ENCODE data around the gene NR3C2.
"Not testable (repeated sequence)": the region's sequence is repeated elsewhere in the genome, so short reads cannot be mapped to it uniquely, and the experiment has no call there.

NR3C2 gene

DNA sequence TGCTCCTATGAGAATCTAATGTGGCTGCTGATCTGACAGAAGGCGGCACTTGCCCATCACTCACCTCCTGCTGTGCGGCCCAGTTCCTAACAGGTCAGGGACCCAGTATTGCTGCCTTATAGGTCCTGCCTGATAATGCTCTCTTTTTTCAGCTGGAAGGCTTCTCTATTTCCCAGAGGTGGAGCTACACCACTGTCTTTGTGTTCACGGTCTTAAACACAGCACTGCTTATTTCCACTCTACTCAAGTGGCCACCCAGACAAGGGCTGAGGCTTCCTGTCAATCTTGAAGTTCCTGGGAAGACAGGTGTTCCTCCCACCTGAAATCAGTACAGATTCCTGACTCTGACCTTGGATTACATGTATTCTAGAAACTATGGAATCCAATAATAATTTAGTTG lies 270.6 kb downstream of the NR3C2 start:
- DNase-seq (ENCODE audit: low read depth in 2 of 2, low spot score in 1 of 2) = no peak

DNA sequence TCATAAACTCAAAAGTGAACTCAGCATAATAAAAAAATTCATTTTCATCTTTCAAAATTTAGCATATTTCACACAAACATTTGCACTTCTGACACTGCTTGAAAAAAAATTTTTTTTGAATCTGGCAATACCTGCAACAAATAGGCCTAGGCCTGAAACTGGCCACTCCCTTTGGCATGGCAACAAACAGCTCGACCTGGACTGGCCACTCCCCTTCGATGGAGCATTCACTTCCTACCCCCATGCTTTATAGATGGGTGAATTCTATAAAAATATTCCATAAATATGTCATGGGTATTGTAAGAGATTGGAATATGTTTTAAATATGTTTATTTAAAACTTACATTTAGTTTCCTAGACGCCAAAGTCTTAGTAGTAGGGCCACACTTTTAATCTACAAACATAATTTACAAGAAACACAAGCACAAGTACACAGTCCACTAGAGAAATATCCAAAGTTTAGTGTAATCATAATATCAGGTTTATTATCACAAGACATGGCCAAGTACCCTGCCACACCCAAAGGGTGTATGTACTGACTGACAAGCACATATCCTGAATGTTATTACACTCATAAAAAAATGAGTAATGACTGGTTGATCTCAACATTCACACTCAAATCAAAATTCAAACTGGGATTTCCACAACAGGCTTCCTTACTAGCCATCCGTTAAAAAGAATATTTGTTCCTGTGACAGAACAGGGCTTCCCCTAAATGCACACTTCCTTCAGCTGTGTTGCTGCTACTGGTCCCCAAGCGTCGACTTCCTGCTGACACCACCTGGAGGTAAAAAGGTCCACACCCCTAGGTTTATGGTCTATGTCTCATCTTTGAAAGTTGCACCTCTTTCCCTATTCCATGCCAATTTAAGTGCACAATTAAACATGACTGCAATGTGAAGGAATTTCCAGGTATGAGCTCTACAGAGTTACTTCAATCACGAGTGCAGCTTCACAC lies 271.5 kb downstream of the NR3C2 start:
- no peak for DNase-seq (ENCODE audit: low read depth in 2 of 2, low spot score in 1 of 2)

DNA sequence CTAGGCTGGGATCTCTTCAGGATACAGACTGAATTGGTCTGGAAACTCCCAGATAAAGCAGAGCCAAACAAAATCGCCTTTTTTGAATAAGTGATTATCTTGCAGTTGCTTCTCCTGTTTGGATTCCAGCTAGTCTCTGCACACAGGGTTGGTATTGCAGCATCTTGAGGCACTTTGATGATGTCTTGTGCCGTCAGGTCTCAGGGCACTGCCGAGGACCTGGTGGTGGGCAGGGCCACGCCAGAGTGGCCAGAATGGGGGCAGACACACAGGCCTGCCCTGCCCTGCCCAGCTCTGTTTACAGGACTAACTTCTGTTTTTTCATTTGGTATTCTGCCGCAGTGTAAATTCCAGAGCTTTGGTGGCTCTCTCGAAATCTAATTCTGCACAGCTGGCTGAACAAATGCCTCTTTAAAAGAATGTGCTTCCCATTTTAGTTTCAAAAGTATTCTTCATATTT lies 276.1 kb downstream of the NR3C2 start:
- no peak for DNase-seq (ENCODE audit: low read depth in 2 of 2, low spot score in 1 of 2)

DNA sequence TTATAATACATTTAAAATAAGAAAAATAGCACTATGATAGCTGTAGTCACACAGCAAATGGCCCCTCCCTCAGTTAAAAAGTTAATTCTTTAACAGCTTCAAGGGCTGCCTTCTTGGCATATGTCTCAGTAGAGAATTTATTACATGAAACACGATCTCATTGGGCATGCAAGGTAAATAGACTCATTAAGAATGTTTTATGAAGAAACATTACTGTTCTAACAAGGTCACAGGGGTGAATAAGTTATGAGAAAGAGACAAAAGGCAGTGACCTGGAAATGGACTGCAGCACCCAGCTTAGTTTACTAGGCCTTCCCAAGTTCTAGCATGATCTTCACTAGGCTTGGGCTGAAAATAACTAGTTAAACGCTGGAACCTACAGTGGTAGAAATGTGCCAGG lies 277.7 kb downstream of the NR3C2 start:
- DNase-seq (ENCODE audit: low read depth in 2 of 2, low spot score in 1 of 2) = no peak

DNA sequence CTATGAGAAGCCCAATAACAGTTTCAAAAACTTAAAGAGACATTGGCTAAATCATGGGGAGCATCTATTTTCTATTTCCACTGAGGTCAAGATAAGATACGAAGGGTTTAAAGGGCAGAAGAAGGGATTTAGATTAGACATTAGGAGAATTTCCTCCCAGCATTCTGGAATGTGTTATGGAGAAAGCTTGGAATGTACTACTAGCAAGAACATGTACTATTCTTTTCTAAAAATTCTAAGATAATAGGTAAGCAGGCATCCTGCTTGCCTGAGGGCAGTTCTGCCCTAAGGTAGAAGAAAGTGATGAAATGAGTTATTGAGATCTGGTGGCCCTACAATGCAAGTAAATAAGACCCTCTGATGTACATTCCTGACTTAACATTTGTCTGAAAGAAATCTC lies 279.2 kb downstream of the NR3C2 start:
- no peak for DNase-seq (ENCODE audit: low read depth in 2 of 2, low spot score in 1 of 2)

DNA sequence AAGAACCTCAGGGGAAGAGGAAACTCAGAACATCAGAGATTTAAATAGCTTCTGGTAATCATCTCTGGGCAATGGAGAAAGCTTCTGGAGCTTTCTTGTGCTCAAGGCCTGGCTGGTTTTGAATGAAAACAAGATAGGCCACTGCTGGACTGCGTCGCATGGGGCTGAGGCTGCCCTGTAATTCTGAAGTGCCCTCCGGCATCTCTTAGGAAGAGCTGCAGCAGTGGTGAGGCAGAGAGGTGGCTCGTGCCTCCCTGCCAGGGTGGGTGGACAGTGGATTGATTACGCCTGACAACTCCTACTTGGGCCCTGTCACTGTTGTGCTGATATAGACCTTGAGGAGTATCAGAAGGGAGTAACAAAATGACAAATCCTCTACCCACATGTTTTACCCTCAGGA lies 279.7 kb downstream of the NR3C2 start:
- DNase-seq (ENCODE audit: low read depth in 2 of 2, low spot score in 1 of 2) = no peak

DNA sequence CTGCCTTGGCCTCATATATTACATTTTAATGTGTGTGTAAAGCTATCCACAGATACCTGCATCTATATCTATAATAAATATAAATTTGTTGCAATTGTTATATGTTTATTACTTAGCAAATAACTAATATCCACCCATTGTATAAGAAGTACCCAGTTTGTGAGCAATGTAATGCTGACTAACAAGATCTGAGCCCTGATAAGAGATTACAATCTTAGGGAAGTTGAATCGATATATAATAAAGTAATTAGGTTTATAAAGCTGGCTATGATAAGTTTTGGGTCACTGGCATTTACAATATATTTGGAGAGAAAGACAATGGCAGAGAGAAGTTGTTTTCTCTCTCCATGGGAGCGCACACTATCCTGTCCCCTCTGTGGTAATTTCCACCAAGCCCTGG lies 280.6 kb downstream of the NR3C2 start:
- no peak for DNase-seq (ENCODE audit: low read depth in 2 of 2, low spot score in 1 of 2)

DNA sequence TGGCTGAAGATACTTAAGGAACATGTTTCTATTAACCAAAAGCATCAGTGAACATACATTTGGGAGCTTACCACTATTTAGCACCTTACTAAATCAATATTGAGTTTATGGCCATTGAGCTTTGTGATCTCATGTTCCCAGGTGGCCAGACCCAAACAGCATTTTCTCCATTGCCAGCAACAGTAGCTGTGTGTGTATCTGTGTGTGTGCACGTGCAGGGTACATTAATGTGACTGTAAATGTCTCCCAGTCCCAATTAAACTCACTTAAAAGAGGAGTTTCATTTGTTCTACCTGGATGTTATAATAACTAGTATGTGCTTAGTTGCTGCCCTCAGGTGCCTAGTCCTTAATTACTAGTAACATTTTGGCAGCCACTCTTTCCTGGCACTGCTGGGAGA lies 282.4 kb downstream of the NR3C2 start:
- DNase-seq (ENCODE audit: low read depth in 2 of 2, low spot score in 1 of 2) = no peak

DNA sequence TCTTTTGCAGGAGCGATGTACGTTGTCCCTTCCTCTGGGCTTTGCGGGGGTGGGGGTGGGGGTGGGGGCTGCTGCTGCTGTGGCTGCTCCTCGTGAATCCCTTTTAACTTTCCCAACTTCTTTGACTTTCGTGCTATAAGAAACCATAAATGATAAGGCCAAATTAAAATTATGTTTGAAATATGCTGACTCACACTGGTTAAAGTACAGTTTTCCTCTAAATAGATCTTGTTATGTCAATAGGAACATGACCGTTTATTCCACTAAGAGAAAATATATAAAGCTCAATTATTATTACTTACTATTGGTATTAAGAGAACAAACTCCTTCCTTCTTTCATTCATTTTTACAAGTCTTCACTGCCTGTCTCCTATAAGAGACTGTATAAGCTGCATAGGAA lies 287.4 kb downstream of the NR3C2 start:
- DNase-seq (ENCODE audit: low read depth in 2 of 2, low spot score in 1 of 2) = no peak

DNA sequence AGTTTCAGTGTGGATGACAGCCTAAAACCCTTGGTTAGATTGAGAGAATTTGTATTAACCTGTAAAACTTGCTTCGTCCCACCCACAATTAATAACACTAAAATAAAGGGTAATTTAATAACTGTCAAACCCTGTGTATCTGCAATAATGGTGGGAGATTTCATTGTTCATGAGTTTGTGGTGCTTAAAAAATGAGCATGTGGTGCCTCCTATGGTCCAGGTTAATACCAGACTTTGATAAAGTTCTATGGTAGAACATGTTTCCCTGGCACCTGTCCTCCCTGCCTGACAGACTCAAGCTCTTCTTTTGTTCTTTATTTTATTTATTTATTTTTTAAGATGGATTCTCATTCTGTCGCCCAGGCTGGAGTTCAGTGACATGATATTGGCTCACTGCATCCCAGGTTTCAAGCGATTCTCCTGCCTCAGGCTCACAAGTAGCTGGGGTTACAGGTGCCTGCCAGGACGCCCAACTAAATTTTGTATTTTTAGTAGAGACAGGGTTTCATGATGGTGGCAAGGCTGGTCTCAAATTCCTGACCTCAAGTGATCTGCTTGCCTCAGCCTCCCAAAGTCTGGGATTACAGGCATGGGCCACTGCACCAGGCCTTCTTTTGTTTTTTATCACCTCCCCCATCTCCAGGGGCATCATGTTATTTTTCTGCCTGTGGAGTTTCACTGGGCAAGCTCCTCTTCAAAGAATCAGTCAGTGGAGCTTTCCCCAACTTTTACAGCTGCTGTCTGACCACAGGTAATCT lies 289.2 kb downstream of the NR3C2 start:
- DNase-seq (ENCODE audit: low read depth in 2 of 2, low spot score in 1 of 2) = no peak

DNA sequence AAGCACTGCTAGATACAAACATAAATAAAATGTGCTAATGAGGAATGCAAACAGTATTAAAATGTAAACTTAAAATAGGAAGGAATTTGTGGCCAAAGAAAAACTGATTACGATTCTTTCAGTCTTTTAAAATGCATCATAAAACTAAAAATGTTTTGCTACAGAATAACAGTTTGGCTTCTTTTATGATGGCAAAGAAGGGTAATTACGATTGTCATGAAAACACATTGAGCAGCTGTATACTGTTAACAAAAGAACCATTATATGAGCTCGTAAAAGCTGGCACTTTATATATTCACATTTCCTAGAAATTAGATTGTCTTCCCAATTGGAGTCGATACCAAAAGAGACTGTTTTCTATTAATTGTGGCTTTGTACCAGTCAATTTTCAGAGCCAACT lies 290.4 kb downstream of the NR3C2 start:
- no peak for DNase-seq (ENCODE audit: low read depth in 2 of 2, low spot score in 1 of 2)

DNA sequence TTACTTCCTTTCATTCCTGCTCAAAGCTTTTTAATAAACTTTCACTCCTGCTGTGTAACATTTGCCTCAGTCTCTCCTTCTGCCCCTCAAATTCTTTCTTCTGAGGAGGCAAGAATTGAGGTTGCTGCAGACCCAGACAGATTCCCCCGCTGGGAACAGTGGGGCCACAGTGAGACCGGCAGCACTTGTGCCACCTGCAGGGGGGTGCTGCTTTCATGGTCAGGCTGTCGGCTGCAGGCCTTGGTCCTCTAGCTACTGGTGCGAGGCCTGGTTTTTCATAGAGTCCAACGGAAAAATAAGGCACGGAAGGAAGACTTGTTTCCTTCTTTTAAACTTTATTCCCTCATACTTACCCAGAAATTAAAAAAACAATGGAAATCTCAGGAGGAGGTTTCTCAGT lies 296.7 kb downstream of the NR3C2 start:
- DNase-seq (ENCODE audit: low read depth in 2 of 2, low spot score in 1 of 2) = no peak

DNA sequence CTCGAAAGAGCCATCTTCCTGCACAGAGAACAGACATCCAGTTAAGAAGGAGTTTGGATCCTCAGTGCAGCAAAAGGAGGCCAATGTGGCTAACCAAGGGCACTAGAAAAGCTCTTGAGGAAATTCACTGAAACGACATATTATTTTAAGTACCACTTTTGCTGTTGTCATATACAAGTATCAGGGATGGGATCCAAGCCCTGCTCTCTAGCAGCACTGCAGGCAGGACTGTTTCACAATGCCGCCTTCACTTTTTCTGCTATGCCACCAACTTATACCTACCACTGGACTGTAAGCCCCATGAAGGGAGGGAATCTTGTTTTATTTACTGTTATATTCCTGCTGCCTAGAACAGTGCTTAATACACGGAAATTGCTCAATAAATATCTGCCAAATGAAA lies 299.0 kb downstream of the NR3C2 start:
- no peak for DNase-seq (ENCODE audit: low read depth in 2 of 2, low spot score in 1 of 2)

DNA sequence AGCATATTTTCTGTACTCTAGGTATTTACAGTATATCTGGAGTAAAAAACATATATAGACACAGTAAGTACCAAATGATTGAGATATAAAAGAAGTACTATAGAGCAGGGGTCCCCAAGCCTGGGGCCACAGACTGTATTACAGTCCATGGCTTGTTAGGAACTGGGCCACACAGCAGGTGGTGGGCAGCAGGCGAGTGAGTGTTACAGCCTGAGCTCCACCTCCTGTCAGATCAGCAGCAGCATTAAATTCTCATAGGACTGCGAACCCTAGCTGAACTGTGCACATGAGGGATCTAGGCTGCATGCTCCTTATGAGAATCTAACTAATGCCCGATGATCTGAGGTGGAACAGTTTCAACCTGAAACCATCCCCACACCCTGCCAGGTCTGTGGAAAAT lies 300.7 kb downstream of the NR3C2 start:
- DNase-seq (ENCODE audit: low read depth in 2 of 2, low spot score in 1 of 2) = no peak

DNA sequence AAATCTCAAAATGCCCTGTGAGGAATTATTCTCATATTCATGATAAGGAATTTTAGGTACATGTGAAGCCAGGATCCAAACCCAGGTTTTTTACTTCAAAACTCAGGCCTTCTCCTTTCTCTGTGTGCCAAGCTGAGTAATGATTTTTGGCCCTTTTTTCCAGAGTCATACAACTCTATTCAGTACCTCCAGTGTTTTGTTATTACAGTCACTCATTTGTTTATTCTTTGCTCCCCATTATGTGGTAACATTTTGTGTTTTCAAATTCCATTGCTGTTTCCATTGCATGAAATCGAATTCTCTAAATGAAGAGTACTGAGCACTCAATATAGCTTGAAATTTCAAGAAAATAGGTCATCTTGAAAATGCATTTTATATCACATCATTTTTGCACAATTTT lies 315.4 kb downstream of the NR3C2 start:
- no peak for DNase-seq (ENCODE audit: low read depth in 2 of 2, low spot score in 1 of 2)

DNA sequence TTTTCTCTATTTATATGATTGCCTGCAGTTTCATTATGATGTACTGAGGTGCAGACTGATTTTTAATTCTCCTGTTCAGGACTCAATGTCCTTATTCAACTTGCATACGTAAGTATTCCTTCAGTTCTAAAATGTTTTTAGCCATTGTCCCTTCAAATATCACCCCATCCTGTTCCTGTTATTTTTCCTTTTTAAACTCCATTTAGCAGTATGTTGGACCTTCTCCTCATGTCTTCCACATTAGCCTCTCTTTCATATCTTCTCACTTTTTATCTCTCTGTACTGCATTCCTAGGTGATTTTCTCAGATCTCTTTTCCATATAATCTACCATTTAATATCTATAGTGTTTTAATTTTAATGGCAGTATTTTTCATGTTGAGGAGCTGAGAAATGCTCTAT lies 317.7 kb downstream of the NR3C2 start:
- no peak for DNase-seq (ENCODE audit: low read depth in 2 of 2, low spot score in 1 of 2)

DNA sequence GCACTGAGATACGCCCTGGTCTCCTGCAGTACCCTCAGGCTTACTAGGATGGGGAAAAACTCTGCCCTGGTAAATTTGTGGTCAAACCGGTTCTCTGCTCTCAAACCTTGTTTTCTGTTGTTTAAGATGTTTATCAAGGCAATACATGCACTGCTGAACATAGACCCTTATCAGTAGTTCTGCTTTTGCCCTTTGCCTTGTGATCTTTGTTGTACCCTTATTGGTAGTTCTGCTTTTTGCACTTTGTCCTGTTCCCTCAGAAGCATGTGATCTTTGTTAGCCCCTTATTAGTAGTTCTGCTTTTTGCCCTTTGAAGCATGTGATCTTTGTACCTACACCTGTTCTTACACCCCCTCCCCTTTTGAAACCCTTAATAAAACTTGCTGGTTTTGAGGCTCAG lies 319.1 kb downstream of the NR3C2 start:
- not testable (repeated sequence) for DNase-seq (ENCODE audit: low read depth in 2 of 2, low spot score in 1 of 2)

DNA sequence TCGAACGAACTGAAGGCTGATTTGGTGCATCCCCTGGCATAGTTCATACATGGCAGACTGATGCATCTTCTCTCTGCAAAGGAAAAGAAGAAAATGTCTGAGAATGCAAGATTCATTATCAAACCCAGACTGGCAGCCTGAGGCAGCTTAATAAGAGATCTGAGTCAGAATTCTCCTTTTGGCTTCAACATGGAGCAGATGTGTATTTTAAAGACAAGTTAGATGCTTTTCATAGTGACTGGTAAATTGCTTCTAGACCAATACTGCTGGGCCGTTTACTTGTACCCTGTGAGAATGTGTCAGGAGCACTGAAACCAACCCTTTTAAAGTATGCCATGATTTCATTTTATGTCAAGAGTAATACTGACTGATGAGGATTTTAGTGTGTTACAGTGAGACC lies 322.0 kb downstream of the NR3C2 start:
- DNase-seq (ENCODE audit: low read depth in 2 of 2, low spot score in 1 of 2) = no peak

DNA sequence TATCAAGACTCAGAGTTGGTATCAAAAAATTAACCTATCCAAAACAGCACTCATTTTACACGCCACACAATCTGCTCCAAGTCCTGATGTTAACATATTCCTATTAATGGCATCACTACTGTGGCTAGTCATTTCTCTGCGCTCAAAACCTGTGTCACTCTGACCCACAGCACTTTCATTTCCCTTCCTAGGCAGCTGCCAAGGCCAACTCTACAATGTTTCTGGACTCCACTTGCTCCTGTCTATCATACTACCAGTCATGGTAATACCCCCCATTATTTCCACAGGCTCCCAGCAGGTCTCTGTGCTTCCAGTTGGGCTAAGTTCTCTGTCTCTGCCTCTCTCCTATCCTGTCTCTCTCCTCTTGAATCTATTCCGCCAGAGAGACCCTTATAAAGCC lies 323.6 kb downstream of the NR3C2 start:
- no peak for DNase-seq (ENCODE audit: low read depth in 2 of 2, low spot score in 1 of 2)

DNA sequence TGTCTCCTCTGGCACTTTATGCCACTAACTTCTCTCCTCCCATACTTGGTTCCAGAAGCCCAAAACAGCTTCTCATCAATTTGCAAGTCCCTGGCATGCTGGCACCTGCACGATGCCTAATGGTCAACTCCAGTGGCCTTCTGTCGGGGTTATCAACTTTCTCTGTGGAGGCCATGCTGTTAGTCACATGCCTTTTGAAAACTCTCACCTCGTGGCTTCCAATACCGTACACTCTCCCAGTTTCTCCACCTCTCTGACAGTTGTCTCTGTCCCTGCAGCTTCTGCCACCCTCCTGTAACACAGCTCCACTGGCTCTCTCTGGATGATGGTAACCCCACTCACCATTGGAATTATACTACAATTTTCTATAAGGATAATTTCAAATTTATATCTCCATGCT lies 324.0 kb downstream of the NR3C2 start:
- no peak for DNase-seq (ENCODE audit: low read depth in 2 of 2, low spot score in 1 of 2)

DNA sequence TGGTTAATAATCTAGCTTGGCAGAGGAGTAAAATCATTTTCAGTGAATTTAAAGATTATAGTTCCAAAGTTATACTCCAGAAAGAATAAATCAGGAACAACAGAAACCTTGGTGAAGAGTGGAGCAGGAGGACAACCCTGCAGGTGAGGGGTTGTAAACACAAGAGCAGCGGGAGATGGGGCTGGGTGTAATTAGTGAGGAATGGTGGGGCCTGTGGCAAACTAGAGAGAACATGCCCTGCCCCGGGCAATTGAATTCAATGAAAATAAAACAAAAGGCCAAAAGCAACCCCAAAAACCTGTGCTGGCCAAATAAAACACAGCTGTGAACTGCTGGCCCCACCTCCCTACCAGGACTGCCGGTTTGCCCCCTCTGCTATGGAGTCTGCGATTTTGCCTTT lies 325.2 kb downstream of the NR3C2 start:
- no peak for DNase-seq (ENCODE audit: low read depth in 2 of 2, low spot score in 1 of 2)

DNA sequence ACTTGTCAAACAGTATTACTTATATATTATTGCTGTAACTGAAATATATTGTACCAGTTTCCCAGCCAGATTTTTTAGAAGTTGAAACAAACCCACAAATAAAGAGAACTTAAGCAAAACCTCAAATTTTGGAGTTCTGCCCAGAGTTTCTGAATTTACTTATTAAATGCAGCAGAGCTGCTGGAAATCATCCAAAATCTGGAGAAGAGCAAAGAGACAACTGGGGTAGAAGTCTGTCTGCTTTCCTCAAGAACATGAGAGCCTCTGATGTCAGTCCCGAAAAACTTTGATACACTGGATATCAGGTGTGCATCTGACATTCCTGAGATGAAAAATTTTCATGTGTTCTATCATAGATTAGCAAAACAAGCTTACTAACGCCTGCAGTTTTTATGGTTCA lies 325.9 kb downstream of the NR3C2 start:
- DNase-seq (ENCODE audit: low read depth in 2 of 2, low spot score in 1 of 2) = no peak
